Measurements from ENCODE around the gene ZNF565.

DNA sequence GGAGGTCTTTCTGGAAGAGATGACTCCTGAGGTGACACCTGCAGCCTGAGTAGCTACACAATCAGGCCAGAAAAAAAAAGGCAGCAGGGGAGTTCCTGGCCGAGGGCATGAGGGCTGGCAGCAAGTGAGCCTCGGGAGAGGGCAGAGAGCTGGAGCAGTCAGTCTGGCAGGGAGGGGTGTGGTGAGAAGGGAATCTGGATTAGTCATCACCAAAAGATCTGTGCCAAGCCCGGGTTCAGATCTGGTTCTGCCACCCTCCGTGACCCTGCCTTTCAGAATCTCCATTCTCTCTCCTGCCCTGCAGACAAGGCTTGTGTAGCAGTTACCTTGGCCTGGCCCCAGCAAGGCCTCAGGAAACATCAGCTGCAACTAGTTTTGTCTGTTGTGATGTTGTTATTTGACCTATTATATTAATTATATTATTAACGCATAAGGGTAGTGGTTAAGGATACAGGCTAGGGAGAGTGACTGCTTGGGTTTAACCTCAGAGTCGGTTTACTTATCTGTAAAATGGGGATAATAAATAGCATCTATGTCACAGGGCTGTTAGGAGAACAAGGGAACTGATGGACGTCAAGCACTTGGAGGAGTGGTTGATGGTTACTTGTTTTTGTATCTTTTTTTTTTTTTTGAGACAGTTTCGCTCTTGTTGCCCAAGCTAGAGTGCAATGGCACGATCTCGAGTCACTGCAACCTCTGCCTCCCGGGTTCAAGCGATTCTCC is 77.3 kb downstream of the ZNF565 start:
- TF ChIP-seq POLR2A (IDR thresholded peaks at IDR 0.05; ENCODE audit: low read depth, low read length) (no peak), SPI1 (IDR thresholded peaks at IDR 0.05; ENCODE audit: low read depth, low read length) (no peak), TAF1 (IDR thresholded peaks at IDR 0.05; ENCODE audit: low read depth, low read length) (no peak), POLR2AphosphoS5 (IDR thresholded peaks at IDR 0.05; ENCODE audit: low read depth, low read length) (no peak), PAX5 (IDR thresholded peaks at IDR 0.05; ENCODE audit: insufficient read depth, low read length, severe bottlenecking) (no peak)

All from GM12891 (cell line).